Measurements from ENCODE around the gene SH2B2.

DNA sequence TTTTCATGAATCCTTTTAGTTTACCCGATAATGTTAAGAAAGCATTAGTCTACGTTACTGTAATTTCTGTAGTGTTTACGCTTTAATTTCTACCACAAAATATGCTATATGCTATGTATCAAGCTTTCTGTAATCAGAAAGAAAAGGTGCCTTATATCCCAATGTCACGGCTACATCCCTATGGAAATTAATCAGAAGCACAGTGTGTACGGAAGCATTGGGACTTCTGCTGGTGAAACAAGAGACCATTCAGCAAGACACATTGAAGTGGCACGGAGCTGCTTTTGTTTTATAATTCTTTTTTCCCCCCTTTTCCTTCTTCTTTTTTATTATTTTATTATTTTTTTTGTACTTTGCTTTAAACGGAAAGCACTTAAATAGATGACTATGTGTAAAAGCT is 31.2 kb upstream of the SH2B2 start:
- TF ChIP-seq, protein P1, sequence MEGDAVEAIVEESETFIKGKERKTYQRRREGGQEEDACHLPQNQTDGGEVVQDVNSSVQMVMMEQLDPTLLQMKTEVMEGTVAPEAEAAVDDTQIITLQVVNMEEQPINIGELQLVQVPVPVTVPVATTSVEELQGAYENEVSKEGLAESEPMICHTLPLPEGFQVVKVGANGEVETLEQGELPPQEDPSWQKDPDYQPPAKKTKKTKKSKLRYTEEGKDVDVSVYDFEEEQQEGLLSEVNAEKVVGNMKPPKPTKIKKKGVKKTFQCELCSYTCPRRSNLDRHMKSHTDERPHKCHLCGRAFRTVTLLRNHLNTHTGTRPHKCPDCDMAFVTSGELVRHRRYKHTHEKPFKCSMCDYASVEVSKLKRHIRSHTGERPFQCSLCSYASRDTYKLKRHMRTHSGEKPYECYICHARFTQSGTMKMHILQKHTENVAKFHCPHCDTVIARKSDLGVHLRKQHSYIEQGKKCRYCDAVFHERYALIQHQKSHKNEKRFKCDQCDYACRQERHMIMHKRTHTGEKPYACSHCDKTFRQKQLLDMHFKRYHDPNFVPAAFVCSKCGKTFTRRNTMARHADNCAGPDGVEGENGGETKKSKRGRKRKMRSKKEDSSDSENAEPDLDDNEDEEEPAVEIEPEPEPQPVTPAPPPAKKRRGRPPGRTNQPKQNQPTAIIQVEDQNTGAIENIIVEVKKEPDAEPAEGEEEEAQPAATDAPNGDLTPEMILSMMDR (IDR thresholded peaks at IDR 0.05): no peak
- TF ChIP-seq POLR2A (IDR thresholded peaks at IDR 0.05): no peak
- TF ChIP-seq POLR2AphosphoS5 (IDR thresholded peaks at IDR 0.05): no peak

Data from prostate gland (tissue), 2 donors.